Stimulated activated CD4-positive, alpha-beta T cell treated with anti-CD3 and anti-CD28 coated beads, Interleukin-2, amount 100 ng/mL, for 4 hours (primary cell): ENCODE data around the gene RNF150.
"Not testable (repeated sequence)": the region's sequence is repeated elsewhere in the genome, so short reads cannot be mapped to it uniquely, and the experiment has no call there.

Experiments used
- DNase-seq: peaks from one replicate; pipeline ENCODE4 v3.0.0-alpha.2; 2020; ENCODE audit warnings: low read depth

Gene RNF150

GRCh38 chr4:140820520-140820919, 312.7 kb downstream of the RNF150 start:
- DNase-seq, result not testable (repeated sequence)

DNA sequence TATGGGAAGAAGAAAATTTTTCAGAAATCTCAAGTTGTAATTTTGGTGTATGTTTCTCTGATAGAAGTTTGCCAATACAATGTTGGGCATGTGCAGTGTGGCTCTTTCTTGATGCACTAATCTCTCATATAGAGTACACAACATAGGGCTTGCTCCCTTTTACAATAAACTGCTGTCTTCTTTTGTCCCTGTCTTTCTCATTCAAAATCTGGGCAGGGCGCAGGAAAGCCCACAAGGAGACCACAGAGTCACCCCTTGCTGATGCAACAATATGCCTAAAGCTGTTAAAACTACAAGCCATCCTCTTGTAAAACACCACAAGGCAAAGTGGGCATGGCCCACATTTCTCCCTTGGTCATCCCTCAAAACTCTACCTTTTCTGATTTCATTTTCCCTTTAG, 313.7 kb downstream of the RNF150 start:
- DNase-seq, result no peak

DNA sequence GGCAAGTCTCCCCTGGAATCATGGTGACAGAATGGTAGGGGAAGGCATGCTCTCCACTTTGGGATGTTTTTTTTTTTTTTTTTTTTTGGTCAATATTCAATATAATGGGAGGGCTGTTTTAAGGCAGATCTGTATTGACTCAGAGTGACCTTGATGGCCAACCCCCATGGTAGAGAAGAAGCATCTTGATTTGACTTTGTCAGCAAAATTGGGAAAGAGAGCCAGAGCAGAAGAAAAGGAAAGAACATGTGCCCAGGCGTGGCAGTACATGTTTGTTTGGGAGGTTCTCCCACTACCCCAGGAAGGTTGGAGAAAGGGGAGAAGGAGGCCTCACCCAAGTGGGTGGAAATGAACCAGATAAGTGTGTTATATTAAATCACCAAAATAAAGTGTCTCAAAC, 314.8 kb downstream of the RNF150 start:
- no peak for DNase-seq

GRCh38 chr4:140816806-140817510, 316.3 kb downstream of the RNF150 start:
- no peak for DNase-seq

GRCh38 chr4:140813804-140814203, 319.5 kb downstream of the RNF150 start:
- no peak for DNase-seq

DNA sequence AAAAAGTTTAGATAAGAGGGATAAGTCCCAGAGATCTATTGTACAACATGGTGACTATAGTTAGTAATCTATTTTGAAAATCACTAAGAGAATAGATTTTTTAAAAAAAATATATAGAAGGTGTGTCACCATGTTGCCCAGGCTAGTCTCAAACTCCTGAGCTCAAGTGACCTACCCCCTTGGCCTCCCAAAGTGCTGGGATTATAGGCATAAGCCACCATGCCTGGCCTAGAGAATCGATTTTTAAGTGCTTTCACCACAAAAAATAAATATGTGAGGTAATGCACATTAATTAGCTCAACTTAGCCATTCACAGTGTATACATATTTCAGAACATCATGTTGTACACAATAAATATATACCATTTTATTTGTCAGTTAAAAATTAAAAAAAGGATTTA, 320.4 kb downstream of the RNF150 start:
- no peak for DNase-seq

GRCh38 chr4:140811429-140811828, 321.8 kb downstream of the RNF150 start:
- DNase-seq, result no peak

DNA sequence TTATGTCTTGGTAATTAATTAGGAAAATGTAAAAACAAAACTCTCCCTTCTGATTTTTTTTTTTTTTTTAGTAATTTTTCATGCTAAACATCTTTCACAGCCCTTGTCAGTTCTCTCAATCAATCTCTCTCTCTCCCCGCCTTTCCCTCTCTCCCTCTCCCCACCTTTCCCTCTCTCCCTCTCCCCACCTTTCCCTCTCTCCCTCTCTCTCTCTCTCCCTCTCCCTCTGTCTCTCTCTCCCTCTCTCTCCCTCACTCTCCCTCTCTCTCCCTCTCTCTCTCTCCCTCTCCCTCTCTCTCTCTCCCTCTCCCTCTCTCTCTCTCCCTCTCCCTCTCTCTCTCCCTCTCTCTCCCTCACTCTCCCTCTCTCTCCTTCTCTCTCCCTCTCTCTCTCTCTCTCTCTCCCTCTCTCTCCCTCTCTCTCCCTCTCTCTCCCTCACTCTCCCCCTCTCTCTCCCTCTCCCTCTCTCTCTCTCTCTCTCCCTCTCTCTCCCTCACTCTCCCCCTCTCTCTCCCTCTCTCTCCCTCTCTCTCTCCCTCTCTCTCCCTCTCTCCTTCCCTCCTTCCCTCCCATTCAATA, 322.6 kb downstream of the RNF150 start:
- DNase-seq, result not testable (repeated sequence)
